HG02759 (cell line): ENCODE measurements around the gene MAGEB2.
"Not testable (repeated sequence)": the region's sequence is repeated elsewhere in the genome, so short reads cannot be mapped to it uniquely, and the experiment has no call there.

Experiments used
- ATAC-seq: cut with Tn5 transposase; IDR thresholded peaks from one replicate; pipeline ENCODE4 v1.9.1; 2021; ENCODE audit warnings: mild to moderate bottlenecking, moderate library complexity; ENCODE audit not compliant: unreplicated experiment

MAGEB2 gene, protein sequence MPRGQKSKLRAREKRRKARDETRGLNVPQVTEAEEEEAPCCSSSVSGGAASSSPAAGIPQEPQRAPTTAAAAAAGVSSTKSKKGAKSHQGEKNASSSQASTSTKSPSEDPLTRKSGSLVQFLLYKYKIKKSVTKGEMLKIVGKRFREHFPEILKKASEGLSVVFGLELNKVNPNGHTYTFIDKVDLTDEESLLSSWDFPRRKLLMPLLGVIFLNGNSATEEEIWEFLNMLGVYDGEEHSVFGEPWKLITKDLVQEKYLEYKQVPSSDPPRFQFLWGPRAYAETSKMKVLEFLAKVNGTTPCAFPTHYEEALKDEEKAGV

DNA sequence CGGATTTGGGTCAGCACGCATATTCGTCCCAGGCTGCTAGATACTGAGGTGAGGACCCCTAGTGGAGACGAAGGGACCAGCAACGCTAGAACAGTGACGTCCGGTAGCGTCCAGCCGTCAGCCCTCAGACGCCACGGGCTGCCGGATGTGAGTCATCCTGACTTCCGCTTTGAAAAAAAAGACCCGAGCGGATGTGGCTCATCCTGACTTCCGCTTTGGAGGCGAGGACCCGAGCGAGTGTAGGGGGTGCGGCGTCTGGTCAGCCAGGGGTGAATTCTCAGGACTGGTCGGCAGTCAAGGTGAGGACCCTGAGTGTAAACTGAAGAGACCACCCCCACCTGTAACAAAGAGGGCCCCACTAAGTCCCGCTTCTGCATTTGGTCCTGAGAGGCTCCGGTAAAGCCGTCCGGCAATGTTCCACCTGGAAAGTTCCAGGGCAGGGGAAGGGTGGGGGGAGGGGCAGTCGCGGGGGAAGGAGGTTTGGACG lies at the start of gene MAGEB2:
Gene MAGEB2, plus strand, starts transcription at position 207 of the 487 bp plus-strand sequence. CDS start 3,018 bp downstream, outside the sequence.
- no peak for ATAC-seq

GRCh38 chrX:30170900-30171299 lies 44.5 kb upstream of the MAGEB2 start:
- no peak for ATAC-seq

- ATAC-seq: no peak
Measured at GRCh38 chrX:30181353-30181752, 34.0 kb upstream of the MAGEB2 start.

DNA sequence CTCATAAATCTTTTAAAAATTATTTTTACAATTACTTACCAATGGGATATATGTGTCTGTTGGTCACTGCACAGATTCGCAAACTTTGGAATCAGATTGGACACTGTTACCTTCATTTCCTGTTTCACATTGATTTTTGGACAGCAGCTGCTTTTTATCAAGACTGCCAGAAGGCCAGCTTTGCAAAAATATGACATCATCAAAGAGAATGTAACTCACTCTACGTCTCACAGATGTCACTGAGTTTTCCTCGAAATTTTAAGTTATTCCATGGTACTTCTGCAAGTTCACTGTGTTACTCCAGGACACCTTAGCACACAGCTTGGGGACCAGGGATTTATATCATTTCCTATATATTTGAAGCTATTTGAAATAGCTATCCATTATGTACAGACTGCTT lies 31.8 kb upstream of the MAGEB2 start:
- no peak for ATAC-seq

DNA sequence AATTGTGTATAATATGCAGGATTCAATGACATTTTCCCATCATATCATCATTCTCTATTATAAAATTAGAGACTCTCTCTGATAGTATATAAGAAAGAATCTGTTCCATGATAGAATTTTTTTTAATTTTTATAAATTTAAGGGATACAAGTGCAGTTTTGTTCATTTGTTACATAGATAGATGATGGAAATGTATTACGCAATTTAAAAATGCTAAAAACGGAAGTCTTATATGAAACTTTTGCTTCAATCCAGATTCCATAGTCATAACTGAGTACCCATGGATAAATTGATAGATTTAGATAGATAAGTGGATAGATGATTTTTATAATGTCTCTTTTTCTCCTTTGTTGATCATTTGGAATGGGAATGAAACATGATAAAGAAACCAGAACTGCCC lies 24.9 kb upstream of the MAGEB2 start:
- ATAC-seq: no peak

DNA sequence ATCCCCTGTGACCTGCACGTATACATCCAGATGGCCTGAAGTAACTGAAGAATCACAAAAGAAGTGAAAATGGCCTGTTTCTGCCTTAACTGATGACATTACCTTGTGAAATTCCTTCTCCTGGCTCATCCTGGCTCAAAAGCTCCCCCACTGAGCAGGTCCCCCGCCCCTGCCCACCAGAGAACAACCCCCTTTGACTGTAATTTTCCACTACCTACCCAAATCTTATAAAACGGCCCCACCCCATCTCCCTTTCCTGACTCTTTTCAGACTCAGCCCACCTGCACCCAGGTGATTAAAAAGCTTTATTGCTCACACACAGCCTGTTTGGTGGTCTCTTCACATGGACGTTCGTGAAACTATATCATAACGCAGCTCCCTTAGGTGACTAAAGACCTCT lies 21.5 kb upstream of the MAGEB2 start:
- ATAC-seq: not testable (repeated sequence)

DNA sequence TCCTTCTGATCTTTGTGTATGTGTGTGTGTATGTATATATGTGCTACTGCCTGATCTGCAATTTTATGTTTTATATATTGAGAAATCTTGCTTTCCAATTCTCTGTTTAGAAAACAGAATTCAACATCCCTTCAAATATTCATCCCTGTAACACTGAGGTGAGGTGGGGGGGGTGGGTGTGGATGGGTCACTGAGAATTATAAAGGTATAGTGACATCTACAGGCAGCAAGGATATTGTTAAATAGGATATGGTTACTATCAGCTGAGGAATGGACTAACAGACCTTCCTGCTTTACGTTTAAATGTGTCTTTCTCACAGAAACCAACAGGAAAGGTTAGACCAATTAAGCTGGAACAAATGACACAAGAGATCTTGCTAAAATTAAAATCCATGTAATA lies 19.0 kb upstream of the MAGEB2 start:
- no peak for ATAC-seq

GRCh38 chrX:30212172-30212571 lies 3.2 kb upstream of the MAGEB2 start:
- no peak for ATAC-seq

- no peak for ATAC-seq
Measured at GRCh38 chrX:30217465-30217864, 2.1 kb downstream of the MAGEB2 start.

GRCh38 chrX:30219372-30219771 lies 4.0 kb downstream of the MAGEB2 start:
- ATAC-seq: no peak

GRCh38 chrX:30220661-30221060 lies 5.3 kb downstream of the MAGEB2 start:
- no peak for ATAC-seq

GRCh38 chrX:30224536-30224935 lies 9.2 kb downstream of the MAGEB2 start:
- no peak for ATAC-seq

- ATAC-seq: no peak
Measured at GRCh38 chrX:30228526-30228925, 13.2 kb downstream of the MAGEB2 start.

- no peak for ATAC-seq
Measured at GRCh38 chrX:30230395-30230794, 15.0 kb downstream of the MAGEB2 start, which contains the start of gene MAGEB3. MAGEB3 (plus strand) TSS chrX:30230657; CDS start chrX:30235925, 5,268 bp downstream.

- no peak for ATAC-seq
Measured at GRCh38 chrX:30241724-30242415, 26.5 kb downstream of the MAGEB2 start, which contains the start of gene MAGEB4. MAGEB4 (plus strand) TSS chrX:30242000; CDS start chrX:30242136, 136 bp downstream.

DNA sequence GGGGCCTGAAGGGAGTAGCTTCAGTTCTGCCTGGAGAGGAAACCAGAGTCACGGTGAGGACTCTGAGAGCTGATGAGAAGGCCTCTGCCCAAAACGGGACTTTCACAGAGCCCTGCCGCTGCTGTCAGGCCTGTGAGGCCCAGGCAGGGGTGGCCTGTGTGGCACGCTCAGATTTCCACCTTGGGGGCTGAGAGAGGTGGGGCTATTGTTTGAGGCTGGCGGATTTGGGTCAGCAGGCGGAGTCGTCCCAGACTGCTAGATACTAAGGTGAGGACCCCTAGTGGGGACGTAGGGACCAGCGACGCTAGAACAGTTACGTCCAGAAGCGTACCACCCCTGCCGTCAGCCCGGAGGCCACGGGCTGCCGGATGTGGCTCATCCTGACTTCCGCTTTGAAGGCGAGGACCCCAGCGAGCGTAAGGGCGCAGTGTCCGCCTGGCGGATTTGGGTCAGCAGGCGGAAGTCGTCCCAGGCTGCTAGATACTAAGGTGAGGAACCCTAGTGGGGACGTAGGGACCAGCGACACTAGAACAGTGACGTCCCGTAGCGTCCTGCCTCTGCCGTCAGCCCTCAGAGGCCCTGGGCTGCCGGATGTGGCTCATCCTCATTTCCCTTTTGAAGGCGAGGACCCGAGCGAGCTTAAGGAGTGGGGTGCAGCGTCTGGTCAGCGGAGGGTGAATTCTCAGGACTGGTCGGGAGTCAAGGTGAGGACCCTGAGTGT lies 31.6 kb downstream of the MAGEB2 start, which contains the start of gene MAGEB1:
Gene MAGEB1, plus strand, starts transcription at position 378 of the 721 bp plus-strand sequence. CDS start 3,348 bp downstream, outside the sequence.
- ATAC-seq: no peak

DNA sequence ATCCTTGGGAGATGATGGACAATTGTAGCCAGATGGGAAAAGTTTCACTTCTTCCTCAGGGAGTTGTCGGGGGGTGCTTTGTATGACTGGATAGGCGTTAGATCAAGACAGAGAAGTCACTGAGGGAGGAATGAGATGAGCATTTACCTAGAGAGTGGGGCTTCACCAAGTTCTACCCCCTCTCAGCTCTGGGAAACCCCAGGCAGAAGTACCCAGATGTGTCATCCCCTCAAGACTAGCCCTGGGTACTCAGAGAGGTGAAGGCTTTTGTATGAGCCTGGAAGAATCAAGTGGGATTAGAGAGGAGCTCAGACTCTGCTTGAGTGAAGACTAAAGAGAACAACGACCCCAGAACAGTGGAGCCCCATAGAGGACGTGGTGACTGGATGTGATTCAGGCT lies 33.5 kb downstream of the MAGEB2 start:
- peak; percentile 79 for ATAC-seq

GRCh38 chrX:30253257-30253656 lies 37.9 kb downstream of the MAGEB2 start:
- ATAC-seq: peak; percentile 67

DNA sequence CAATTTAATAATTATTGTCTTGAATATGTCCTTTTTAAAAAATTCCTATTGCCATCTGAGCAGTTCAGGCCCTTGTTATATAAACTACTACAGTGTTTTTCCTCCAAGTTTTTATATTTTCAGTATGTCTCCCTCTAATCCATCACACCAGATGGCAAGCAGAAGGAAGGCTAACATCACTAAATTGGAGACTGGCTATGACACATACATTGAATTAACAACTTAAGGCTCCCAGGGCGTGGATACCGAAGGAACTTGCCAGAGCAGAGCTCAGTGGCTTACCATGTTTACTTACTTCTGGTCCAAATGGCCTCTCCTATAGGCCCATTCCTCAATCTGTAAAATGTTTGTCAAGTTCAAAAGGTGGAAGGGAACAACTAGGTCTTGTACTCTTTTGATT lies 44.6 kb downstream of the MAGEB2 start:
- ATAC-seq: no peak

DNA sequence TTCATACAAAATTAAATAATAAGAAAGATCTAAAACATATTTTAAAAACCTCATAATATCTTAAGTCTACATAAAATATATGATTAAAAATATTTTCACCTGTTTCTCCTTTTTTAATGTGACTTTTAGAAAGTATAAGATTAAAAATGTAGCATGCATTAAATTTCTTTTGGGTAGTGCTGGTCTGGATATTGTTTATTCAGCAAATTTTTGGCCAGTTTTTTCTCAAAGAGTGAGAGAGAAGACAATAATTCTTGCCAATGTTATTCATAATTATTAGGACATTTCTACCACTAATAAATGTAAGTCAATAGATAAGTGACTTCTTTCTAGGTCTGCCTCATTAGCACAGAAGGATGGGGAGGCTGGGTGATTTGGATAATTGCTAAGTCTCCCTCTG lies 45.6 kb downstream of the MAGEB2 start:
- ATAC-seq: no peak

GRCh38 chrX:30262763-30263162 lies 47.4 kb downstream of the MAGEB2 start:
- ATAC-seq: no peak
